22Rv1 (cell line): Measurements from ENCODE around the gene ANKLE1.

Experiments
- CTCF ChIP-seq: fragments of 450-650 bp; IDR thresholded peaks from 2 replicates; pipeline ENCODE4 v1.5.1; 2017; ENCODE audit warnings: mild to moderate bottlenecking
- ZFX ChIP-seq: fragments of 450-650 bp; IDR thresholded peaks from 2 replicates; pipeline ENCODE4 v1.6.1; 2017; ENCODE audit warnings: antibody characterized with exemption, borderline replicate concordance

GRCh38 chr19:17333611-17334413, 52.1 kb downstream of the ANKLE1 start:
- TF ChIP-seq CTCF (0 out of 2 replicates have a peak, but pooled peaks have one; percentile 12), ZFX (no peak)
